PC-3 (cell line): ENCODE measurements around the gene CSN1S1. TPM values are rescaled to one million over a fixed set of nuclear protein-coding genes. Genes with fewer than 3 reads are reported as not detected.

ENCODE experiments used
- ATAC-seq: fragments of 200-7000 bp; cut with Tn5 transposase; 2 replicates; pipeline ENCODE4 v1.9.1; 2020; ENCODE audit warnings: mild to moderate bottlenecking, moderate library complexity
- BruUV-seq: library from RNA; stranded (reverse); fragments of 400-500 nt; replicated peaks from 2 replicates; lab custom pipeline; 2021; lab: Mats Ljungman, UMichigan
- CTCF ChIA-PET: fragments of 300-600 bp; sonication (Branson Sonifier 250); formaldehyde crosslinking; loops from one replicate; lab custom pipeline; 2022; ENCODE audit warnings: antibody characterized with exemption; lab: Charles Lee
- POLR2A ChIA-PET: fragments of 300-600 bp; sonication (Branson Sonifier 250); formaldehyde crosslinking; loops from one replicate; lab custom pipeline; 2022; ENCODE audit warnings: antibody characterized with exemption; ENCODE audit not compliant: unreplicated experiment; lab: Charles Lee
- DNase-seq: peaks from one replicate; pipeline ENCODE4 v3.0.0-alpha.2; 2015
- H2AFZ ChIP-seq: fragments of 300-600 bp; sonication (generic); 2 replicates; pipeline ENCODE4 v1.6.0; 2016; ENCODE audit warnings: antibody characterized with exemption, low read length
- H3F3A ChIP-seq: fragments of 300-600 bp; sonication (generic); one replicate; pipeline ENCODE4 v1.6.0; 2017; ENCODE audit warnings: antibody characterized with exemption, low read length, control low read depth, mild to moderate bottlenecking; ENCODE audit not compliant: unreplicated experiment
- H3K27ac ChIP-seq: fragments of 300-600 bp; sonication (generic); 2 replicates; pipeline ENCODE4 v1.5.1; 2016; ENCODE audit warnings: mild to moderate bottlenecking, low read length
- H3K27me3 ChIP-seq: fragments of 300-600 bp; sonication (generic); 2 replicates; pipeline ENCODE4 v1.6.1; 2016; ENCODE audit warnings: low read length, mixed read lengths
- H3K36me3 ChIP-seq: fragments of 300-600 bp; sonication (generic); 2 replicates; pipeline ENCODE4 v1.6.1; 2016; ENCODE audit warnings: low read depth, mixed run types, low read length, mixed read lengths
- H3K4me1 ChIP-seq: fragments of 300-600 bp; sonication (generic); 2 replicates; pipeline ENCODE4 v1.5.1; 2016; ENCODE audit warnings: low read length; ENCODE audit not compliant: insufficient read depth
- H3K4me2 ChIP-seq: fragments of 300-600 bp; sonication (generic); 2 replicates; pipeline ENCODE4 v1.6.0; 2016; ENCODE audit warnings: low read length
- H3K4me3 ChIP-seq: fragments of 300-600 bp; sonication (generic); 2 replicates; pipeline ENCODE4 v1.5.1; 2016; ENCODE audit warnings: mild to moderate bottlenecking, low read length, mixed read lengths
- H3K79me2 ChIP-seq: fragments of 300-600 bp; sonication (generic); 2 replicates; pipeline ENCODE4 v1.6.1; 2017; ENCODE audit warnings: low read length, mixed read lengths
- H3K9ac ChIP-seq: fragments of 300-600 bp; sonication (generic); 2 replicates; pipeline ENCODE4 v1.6.0; 2016; ENCODE audit warnings: mild to moderate bottlenecking, low read length
- H3K9me2 ChIP-seq: fragments of 300-600 bp; sonication (generic); replicated peaks from 2 replicates; pipeline ENCODE4 v1.6.1; 2016; ENCODE audit warnings: mixed run types, low read length, mixed read lengths
- H3K9me3 ChIP-seq: fragments of 300-600 bp; sonication (generic); 2 replicates; pipeline ENCODE4 v1.6.1; 2016; ENCODE audit warnings: low read length, mixed read lengths
- H4K20me1 ChIP-seq: fragments of 300-600 bp; sonication (generic); 2 replicates; pipeline ENCODE4 v1.6.1; 2016; ENCODE audit warnings: low read length, mixed read lengths
- CTCF ChIP-seq: fragments of 300-600 bp; sonication (generic); conservative IDR thresholded peaks from 2 replicates; pipeline ENCODE4 v1.5.1; 2017; ENCODE audit warnings: antibody characterized with exemption, low read depth, mild to moderate bottlenecking, low read length
- EZH2 ChIP-seq: fragments of 300-600 bp; sonication (generic); IDR thresholded peaks from one replicate; pipeline ENCODE4 v1.6.1; 2017; ENCODE audit warnings: antibody characterized with exemption, mild to moderate bottlenecking, low read length; ENCODE audit not compliant: unreplicated experiment
- EZH2phosphoT487 ChIP-seq: fragments of 300-600 bp; sonication (generic); IDR thresholded peaks from 2 replicates; pipeline ENCODE4 v1.6.1; 2018; ENCODE audit warnings: mild to moderate bottlenecking, antibody characterized with exemption, low read length, borderline replicate concordance
- intact Hi-C: fragments of 100-400 bp; cut with micrococcal nuclease; formaldehyde crosslinking; loops from 2 replicates; pipeline ENCODE4 v1.9.0; 2023
- total RNA-seq: library from RNA; depleted of rRNA; stranded (reverse); fragments of >200 nt; gene quantifications from 2 replicates; pipeline ENCODE4 v1.2.3, GENCODE V29; 2014

Gene CSN1S1
- total RNA-seq, 1 experiment from 2014 or later = not detected

DNA sequence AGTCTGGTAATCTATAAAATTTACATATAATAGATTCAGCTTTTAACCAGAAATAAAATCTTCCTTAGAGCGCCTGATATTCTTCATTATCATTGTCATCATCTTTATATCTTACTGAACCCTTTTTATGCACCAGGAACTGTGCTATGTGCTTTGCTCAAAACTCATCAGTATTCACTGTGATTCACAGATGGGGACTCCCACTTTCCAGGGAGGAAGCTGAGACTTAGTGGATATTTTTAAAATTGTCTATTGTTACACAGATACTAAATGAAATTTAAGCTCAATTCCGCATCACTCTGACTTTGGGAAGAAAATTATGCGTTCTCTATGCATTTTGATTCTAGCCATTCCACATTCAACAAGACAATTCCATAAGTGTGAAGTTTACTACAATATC is 36.1 kb upstream of the CSN1S1 start:
- Histone ChIP-seq H2AFZ (no peak overlapping the region), H3K27me3 (peaks cover 17% of the 10 kb centered on the region; the same call in 1 of the 2 replicates), H3K4me1 (no peaks in the 10 kb centered on the region), H3F3A (no peaks in the 10 kb centered on the region), H3K9me2 (no peaks in the 10 kb centered on the region), H3K9ac (no peak overlapping the region), H4K20me1 (no peaks in the 10 kb centered on the region), H3K4me2 (no peak overlapping the region), H3K27ac (no peak overlapping the region), H3K79me2 (no peaks in the 10 kb centered on the region), H3K36me3 (no peaks in the 10 kb centered on the region), H3K9me3 (no peaks in the 10 kb centered on the region), H3K4me3 (no peak overlapping the region)
- TF ChIP-seq EZH2 = no peak
- no peak for TF ChIP-seq CTCF
- no peak for TF ChIP-seq EZH2phosphoT487
- ChIA-PET CTCF (no interaction called here), POLR2A (no interaction called here)
- DNase-seq (no peak), ATAC-seq (no peak)
- intact Hi-C loops = loop anchor here (10.0 kb wide), 1 partner anchor 370 kb away; no protein-coding TSS in a partner anchor
- no TSS peak for BruUV-seq

- H4K20me1 ChIP-seq = no peaks in the 10 kb centered on the region
- CTCF ChIA-PET = interaction anchor here (0.6 to 1.1 kb wide), 2 partner anchors 287 to 664 kb away, joined by 3 read pairs; no protein-coding TSS in a partner anchor
- no peak overlapping the region for H3K4me2 ChIP-seq
- peak; percentile 42 for DNase-seq
- POLR2A ChIA-PET = no interaction called here
- intact Hi-C loops = loop anchor here (1.0 to 10.0 kb wide), 3 partner anchors 287 to 662 kb away; no protein-coding TSS in a partner anchor
- no peak overlapping the region for H3K9ac ChIP-seq
- no peak for ATAC-seq
- H2AFZ ChIP-seq = no peak overlapping the region
- H3K9me3 ChIP-seq = no peaks in the 10 kb centered on the region
- TF ChIP-seq EZH2phosphoT487 (no peak), CTCF (peak; percentile 66), EZH2 (no peak)
- H3K79me2 ChIP-seq = no peaks in the 10 kb centered on the region
- no peaks in the 10 kb centered on the region for H3K36me3 ChIP-seq
- H3K27me3 ChIP-seq = peaks cover 17% of the 10 kb centered on the region; the same call in 1 of the 2 replicates
- no peak overlapping the region for H3K4me3 ChIP-seq
- H3K4me1 ChIP-seq = no peaks in the 10 kb centered on the region
- H3K27ac ChIP-seq = no peak overlapping the region
- BruUV-seq = no TSS peak
- no peaks in the 10 kb centered on the region for H3K9me2 ChIP-seq
- no peaks in the 10 kb centered on the region for H3F3A ChIP-seq
Measured at GRCh38 chr4:69896530-69897116, 34.2 kb upstream of the CSN1S1 start.

GRCh38 chr4:69907151-69907550 is 23.7 kb upstream of the CSN1S1 start:
- BruUV-seq = no TSS peak
- H4K20me1 ChIP-seq = no peaks in the 10 kb centered on the region
- H3K4me1 ChIP-seq = no peaks in the 10 kb centered on the region
- H3K9ac ChIP-seq = no peak overlapping the region
- ATAC-seq (no peak), DNase-seq (no peak)
- no peaks in the 10 kb centered on the region for H3K36me3 ChIP-seq
- ChIA-PET POLR2A (no interaction called here), CTCF (no interaction called here)
- H3K9me2 ChIP-seq = no peaks in the 10 kb centered on the region
- no peak overlapping the region for H3K27ac ChIP-seq
- H3K4me2 ChIP-seq = no peak overlapping the region
- H2AFZ ChIP-seq = no peak overlapping the region
- H3K9me3 ChIP-seq = no peaks in the 10 kb centered on the region
- H3K4me3 ChIP-seq = no peak overlapping the region
- no peak for TF ChIP-seq EZH2phosphoT487
- no peak for TF ChIP-seq EZH2
- TF ChIP-seq CTCF = no peak
- no peaks in the 10 kb centered on the region for H3K79me2 ChIP-seq
- intact Hi-C loops = no loop called here
- no peaks in the 10 kb centered on the region for H3F3A ChIP-seq
- H3K27me3 ChIP-seq = peaks cover 19% of the 10 kb centered on the region; the same call in 1 of the 2 replicates
